ENCODE measurements around the gene NRG2.

NRG2 gene

GRCh38 chr5:140042643-140043507 lies at the start of gene NRG2:
Gene NRG2 (minus strand): TSS chr5:140043299.
- peak; percentile 29 for DNase-seq

GRCh38 chr5:140090251-140090650 lies 47.2 kb upstream of the NRG2 start:
- DNase-seq: no peak

- DNase-seq: no peak
Observed at GRCh38 chr5:140084541-140084940, 41.4 kb upstream of the NRG2 start.

GRCh38 chr5:140083650-140084049 lies 40.6 kb upstream of the NRG2 start:
- no peak for DNase-seq

- DNase-seq: no peak
Observed at GRCh38 chr5:140083120-140083519, 40.0 kb upstream of the NRG2 start.

- DNase-seq: no peak
Observed at GRCh38 chr5:140076788-140077187, 33.7 kb upstream of the NRG2 start.

- no peak for DNase-seq
Observed at GRCh38 chr5:140076142-140076541, 33.0 kb upstream of the NRG2 start.

GRCh38 chr5:140075371-140075770 lies 32.3 kb upstream of the NRG2 start:
- DNase-seq: no peak

- DNase-seq: no peak
Observed at GRCh38 chr5:140073296-140073695, 30.2 kb upstream of the NRG2 start.

GRCh38 chr5:140072812-140073211 lies 29.7 kb upstream of the NRG2 start:
- DNase-seq: no peak

GRCh38 chr5:140060816-140061215 lies 17.7 kb upstream of the NRG2 start:
- DNase-seq: no peak

GRCh38 chr5:140058212-140058932 lies 15.3 kb upstream of the NRG2 start:
- DNase-seq: no peak

- DNase-seq: no peak
Observed at GRCh38 chr5:140056880-140057279, 13.8 kb upstream of the NRG2 start.

- DNase-seq: no peak
Observed at GRCh38 chr5:140055152-140055551, 12.1 kb upstream of the NRG2 start.

- no peak for DNase-seq
Observed at GRCh38 chr5:140054086-140054689, 11.1 kb upstream of the NRG2 start.

GRCh38 chr5:140051950-140052349 lies 8.9 kb upstream of the NRG2 start:
- DNase-seq: no peak

GRCh38 chr5:140049713-140050112 lies 6.6 kb upstream of the NRG2 start:
- DNase-seq: no peak

GRCh38 chr5:140049205-140049604 lies 6.1 kb upstream of the NRG2 start:
- DNase-seq: no peak

GRCh38 chr5:140044041-140044440 lies 942 bp upstream of the NRG2 start:
- no peak for DNase-seq

GRCh38 chr5:140043508-140043872 lies 391 bp upstream of the NRG2 start:
- no peak for DNase-seq

GRCh38 chr5:140042393-140042642 lies 781 bp downstream of the NRG2 start:
- no peak for DNase-seq

GRCh38 chr5:140041492-140042392 lies 1.4 kb downstream of the NRG2 start:
- DNase-seq: peak; percentile 10

- no peak for DNase-seq
Observed at GRCh38 chr5:140041099-140041491, 2.0 kb downstream of the NRG2 start.
